H1 (cell line): ENCODE results near the gene PPY. TPM values are rescaled to one million over a fixed set of nuclear protein-coding genes. Genes with fewer than 3 reads are reported as not detected.
A peak's percentile ranks its signal among the peaks of the same experiment; 100 is the strongest.

Experiments
- JUND ChIP-seq: IDR thresholded peaks from 2 replicates; pipeline ENCODE4 v1.6.1; 2011; ENCODE audit warnings: mild to moderate bottlenecking, improper control_type of control experiment, low read length
- SP1 ChIP-seq: IDR thresholded peaks from 2 replicates; pipeline ENCODE4 v1.6.1; 2011; ENCODE audit warnings: low read depth, low read length
- polyA plus RNA-seq, 7 experiments: library from polyadenylated mRNA; depleted of rRNA in 3 of 7; stranded (reverse) in 5 of 7; unstranded in 2 of 7; fragments of >200 nt in 5 of 7; fragments of 200-250 nt in 2 of 7; gene quantifications; 1 replicate in 5 of 7; 2 replicates in 1 of 7; 4 replicates in 1 of 7; pipeline versions ENCODE4 v1.2.1 to v1.2.3, GENCODE V29; 2011 to 2013; ENCODE audit warnings: missing spikeins in 2 of 7, mixed read lengths in 2 of 7
- total RNA-seq: library from RNA; stranded (reverse); fragmentation: NEBNext Ultra II Directional; extraction: Animal tissue kit (Norgen Biotek cat#: 25700); gene quantifications from 2 replicates; pipeline ENCODE4 v1.2.1, GENCODE V29; 2021

The PPY gene
- total and polyA plus RNA-seq, 2 of the 8 experiments (the other 6 are each of a cell fraction or from before 2014, with no cell fraction given): 0.26 TPM; not detected in 1

DNA sequence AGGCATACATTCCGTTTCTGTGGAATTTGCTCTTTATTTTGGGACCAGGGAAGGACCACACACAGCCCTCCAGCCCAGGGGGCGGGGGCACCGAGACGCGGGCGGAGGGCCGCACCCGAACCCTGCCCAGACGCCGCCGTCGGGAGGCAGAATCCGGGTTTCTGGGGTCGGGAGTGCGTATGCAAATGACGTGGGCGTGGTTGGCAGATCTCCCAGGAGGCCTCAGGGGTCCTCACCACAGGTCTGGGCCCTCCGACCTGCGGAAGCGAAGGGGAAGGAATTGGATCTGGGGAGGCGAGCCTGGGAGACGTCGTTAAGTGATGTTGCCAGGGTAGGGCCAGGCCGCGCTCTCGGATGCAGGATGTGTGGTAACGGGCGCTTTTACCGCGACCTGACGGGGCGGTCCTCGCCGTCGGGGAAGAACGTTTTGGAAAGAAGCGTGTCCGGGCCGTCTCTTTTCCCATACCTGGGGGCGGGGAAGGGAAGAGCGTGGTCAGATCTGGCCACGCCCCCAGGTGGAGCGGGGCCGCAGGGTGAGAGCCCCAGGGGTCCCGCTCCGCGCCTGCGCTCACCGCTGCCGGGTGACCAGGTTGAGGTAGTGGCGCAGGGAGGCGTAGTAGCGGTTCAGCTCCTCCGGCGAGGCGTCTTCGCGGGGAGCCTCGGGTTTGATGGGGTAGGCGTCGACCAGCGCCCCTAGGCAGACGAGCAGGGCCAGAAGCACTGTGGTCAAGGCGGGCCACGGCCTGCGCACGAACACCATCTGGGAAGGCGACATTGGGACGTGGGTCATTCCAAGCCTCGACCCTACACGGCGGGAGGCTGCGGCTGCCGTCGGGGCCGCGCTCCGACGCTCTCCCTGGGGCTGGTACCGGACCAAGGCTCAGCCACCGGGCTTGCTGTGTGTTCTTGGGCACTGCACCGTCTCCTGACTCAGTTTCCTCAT is 10.7 kb upstream of the PPY start (continued):
- TF ChIP-seq JUND (no peak), SP1 (peak; percentile 69; the same call in 1 of the 2 replicates)
